Activated CD8-positive, alpha-beta T cell treated with anti-CD3 and anti-CD28 coated beads for 36 hours (primary cell): ENCODE data around the gene LRCOL1. TPM values are rescaled to one million over a fixed set of nuclear protein-coding genes. Genes with fewer than 3 reads are reported as not detected.

Experiments used
- ATAC-seq: fragments of 200-7000 bp; cut with Tn5 transposase; one replicate; pipeline ENCODE4 v1.10.0; 2021; ENCODE audit warnings: mild to moderate bottlenecking, moderate library complexity
- CTCF ChIA-PET: fragments of 350-600 bp; sonication (Branson Sonifier 250); formaldehyde crosslinking; loops from one replicate; lab custom pipeline; 2021; ENCODE audit warnings: antibody characterized with exemption; lab: Charles Lee
- POLR2A ChIA-PET: fragments of 350-600 bp; sonication (Branson Sonifier 250); formaldehyde crosslinking; loops from one replicate; lab custom pipeline; 2021; ENCODE audit warnings: antibody characterized with exemption; lab: Charles Lee
- DNase-seq: peaks from one replicate; pipeline ENCODE4 v3.0.0-alpha.2; 2020
- H3K27ac Mint-ChIP-seq: one replicate; pipeline ENCODE4 v1.8.0; 2021; ENCODE audit warnings: mild to moderate bottlenecking, mixed read lengths
- H3K27me3 Mint-ChIP-seq: one replicate; pipeline ENCODE4 v1.8.0; 2021; ENCODE audit warnings: mixed read lengths
- H3K36me3 Mint-ChIP-seq: one replicate; pipeline ENCODE4 v1.8.0; 2021; ENCODE audit warnings: low read depth, mixed read lengths
- H3K4me1 Mint-ChIP-seq: one replicate; pipeline ENCODE4 v1.8.0; 2021; ENCODE audit warnings: low read depth, mixed read lengths
- H3K4me3 Mint-ChIP-seq: one replicate; pipeline ENCODE4 v1.8.0; 2021; ENCODE audit warnings: mild to moderate bottlenecking, moderate library complexity, mixed read lengths
- H3K9me3 Mint-ChIP-seq: one replicate; pipeline ENCODE4 v1.8.0; 2021; ENCODE audit warnings: mixed read lengths
- CTCF ChIP-seq: fragments of 200-600 bp; IDR thresholded peaks from one replicate; pipeline ENCODE4 v1.8.0; 2022; ENCODE audit warnings: antibody characterized with exemption, mild to moderate bottlenecking
- intact Hi-C: fragments of 100-400 bp; cut with micrococcal nuclease; formaldehyde crosslinking; loops from one replicate; pipeline ENCODE4 v1.10.0; 2022
- total RNA-seq, 2 experiments: library from RNA; stranded (reverse); gene quantifications; one replicate each; pipeline ENCODE4 v1.2.3, GENCODE V29; 2021

Gene LRCOL1
- total RNA-seq, 2 experiments from 2014 or later = not detected

DNA sequence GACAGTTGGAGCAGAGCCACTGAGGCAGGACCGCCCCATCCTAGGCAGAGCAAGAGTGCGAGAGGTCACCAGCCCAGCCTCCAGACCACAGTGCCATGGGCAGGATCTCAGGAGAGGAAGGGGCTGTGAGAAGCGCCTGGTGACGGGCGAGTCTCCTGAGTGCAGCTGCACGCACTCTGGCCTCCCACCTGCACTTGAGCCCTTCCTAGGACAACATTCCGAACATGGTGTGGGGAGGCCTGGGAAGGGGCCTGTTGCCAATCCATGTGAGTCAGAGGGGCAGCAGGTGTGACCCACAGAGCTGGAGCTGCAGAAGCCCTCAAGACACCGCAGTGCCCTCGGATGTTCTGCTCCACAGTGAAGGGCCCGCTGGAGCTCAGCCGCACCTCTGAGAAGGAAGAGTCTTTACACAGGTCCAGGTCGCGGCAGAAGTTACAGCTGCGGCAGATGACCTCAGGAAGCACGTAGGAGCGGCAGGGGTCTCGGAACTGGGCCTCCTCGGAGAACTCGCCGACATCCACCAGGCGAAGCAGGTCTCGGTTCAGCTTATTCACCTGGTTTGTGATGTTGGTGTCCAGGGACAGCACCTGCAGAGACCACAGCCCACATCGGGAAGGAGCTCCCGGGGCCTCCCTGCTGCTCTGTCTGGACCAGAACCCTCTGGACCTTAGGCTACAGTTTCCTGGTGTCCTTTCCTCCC is 15.5 kb upstream of the LRCOL1 start:
- POLR2A ChIA-PET = no interaction called here
- DNase-seq (no peak), ATAC-seq (no peak)
- intact Hi-C loops = no loop called here
- peaks cover 21% of the 10 kb centered on the region for H3K36me3 Mint-ChIP-seq
- no peak overlapping the region for H3K27ac Mint-ChIP-seq
- CTCF ChIA-PET = interaction anchor here (0.9 to 1.3 kb wide), 3 partner anchors 10 to 13 kb away, joined by 3 to 6 read pairs (median 5); no protein-coding TSS in a partner anchor
- peaks cover 2% of the 10 kb centered on the region for H3K27me3 Mint-ChIP-seq
- no peaks in the 10 kb centered on the region for H3K4me1 Mint-ChIP-seq
- H3K4me3 Mint-ChIP-seq = no peak overlapping the region
- TF ChIP-seq CTCF = no peak
- no peaks in the 10 kb centered on the region for H3K9me3 Mint-ChIP-seq

GRCh38 chr12:132624910-132625630 is 14.7 kb upstream of the LRCOL1 start:
- intact Hi-C loops = no loop called here
- H3K4me3 Mint-ChIP-seq = no peak overlapping the region
- H3K9me3 Mint-ChIP-seq = no peaks in the 10 kb centered on the region
- DNase-seq (no peak), ATAC-seq (no peak)
- no peak for TF ChIP-seq CTCF
- ChIA-PET POLR2A (interaction anchor here (0.8 kb wide), 1 partner anchor 143 kb away, joined by 3 read pairs; no protein-coding TSS in a partner anchor), CTCF (interaction anchor here (1.4 kb wide), 1 partner anchor 10 kb away, joined by 4 read pairs; no protein-coding TSS in a partner anchor)
- no peaks in the 10 kb centered on the region for H3K4me1 Mint-ChIP-seq
- no peak overlapping the region for H3K27ac Mint-ChIP-seq
- H3K36me3 Mint-ChIP-seq = peaks cover 16% of the 10 kb centered on the region
- H3K27me3 Mint-ChIP-seq = peaks cover 3% of the 10 kb centered on the region

GRCh38 chr12:132624186-132624855 is 13.9 kb upstream of the LRCOL1 start:
- Mint-ChIP-seq H3K27me3 (peaks cover 3% of the 10 kb centered on the region), H3K27ac (no peak overlapping the region), H3K36me3 (peaks cover 8% of the 10 kb centered on the region), H3K9me3 (no peaks in the 10 kb centered on the region), H3K4me3 (no peak overlapping the region), H3K4me1 (no peaks in the 10 kb centered on the region)
- intact Hi-C loops = no loop called here
- TF ChIP-seq CTCF = no peak
- ATAC-seq (no peak), DNase-seq (no peak)
- POLR2A ChIA-PET = no interaction called here
- CTCF ChIA-PET = interaction anchor here (1.4 kb wide), 1 partner anchor 9 kb away, joined by 4 read pairs; no protein-coding TSS in a partner anchor

DNA sequence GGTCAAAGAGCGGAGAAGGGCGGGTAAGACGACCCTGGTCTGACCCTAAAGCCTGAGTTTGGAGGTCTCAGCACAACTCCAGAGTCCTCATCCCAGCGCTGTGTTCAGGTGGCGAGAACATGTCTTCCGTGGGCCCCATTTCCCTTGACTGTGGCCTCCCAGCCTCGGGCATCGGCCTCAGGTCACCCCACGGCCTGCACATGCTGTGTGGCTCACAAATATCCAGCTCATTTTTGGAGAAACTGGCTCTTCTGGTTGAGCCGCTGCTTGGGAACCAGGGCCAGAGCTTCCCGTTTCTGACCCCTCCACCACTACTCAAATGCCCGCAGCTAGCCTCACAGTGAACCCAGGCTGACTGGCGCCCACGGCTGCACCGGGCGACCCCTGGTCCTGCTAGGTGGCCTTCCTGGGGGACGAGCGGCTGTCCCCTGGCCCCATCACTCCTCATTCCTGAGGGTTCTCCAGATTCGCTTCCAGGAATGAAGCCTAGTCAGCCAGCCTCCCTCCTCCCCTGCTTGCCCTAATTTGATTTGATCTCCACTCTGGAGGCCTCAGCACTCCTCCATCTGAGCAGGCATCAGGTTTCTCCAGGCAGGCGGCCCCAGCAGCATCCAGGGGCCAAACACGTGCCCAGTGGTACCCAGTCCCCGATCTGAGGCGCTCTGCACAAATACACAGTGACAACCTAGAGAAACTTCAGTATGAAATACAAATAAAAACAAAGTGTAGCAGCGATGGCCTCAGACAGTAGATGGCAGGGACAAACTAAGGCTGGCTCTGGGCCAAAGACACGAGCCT is 12.9 kb upstream of the LRCOL1 start:
- H3K36me3 Mint-ChIP-seq = no peaks in the 10 kb centered on the region
- intact Hi-C loops = no loop called here
- H3K9me3 Mint-ChIP-seq = no peaks in the 10 kb centered on the region
- H3K27me3 Mint-ChIP-seq = peaks cover 3% of the 10 kb centered on the region
- ChIA-PET POLR2A (interaction anchor here (0.6 to 1.7 kb wide), 5 partner anchors 11 to 41 kb away, joined by 3 to 6 read pairs (median 3); no protein-coding TSS in a partner anchor), CTCF (no interaction called here)
- no peak for TF ChIP-seq CTCF
- no peaks in the 10 kb centered on the region for H3K4me1 Mint-ChIP-seq
- no peak overlapping the region for H3K4me3 Mint-ChIP-seq
- no peak for ATAC-seq
- DNase-seq = no peak
- no peak overlapping the region for H3K27ac Mint-ChIP-seq
